CD14-positive monocyte (primary cell): ENCODE data around the gene CD300A. TPM values are rescaled to one million over a fixed set of nuclear protein-coding genes. Genes with fewer than 3 reads are reported as not detected.

Experiments used
- DNase-seq, 3 donors: peaks; one replicate each; pipeline ENCODE4 v3.0.0-alpha.2; 2011 to 2022
- H2AFZ ChIP-seq: 2 replicates; pipeline ENCODE4 v1.6.0; 2012; ENCODE audit warnings: mild to moderate bottlenecking, low read depth, low read length, inconsistent platforms; ENCODE audit not compliant: insufficient read depth, poor library complexity, severe bottlenecking
- H3K27ac ChIP-seq, 2 donors: 1 replicate in 1 of 2; 2 replicates in 1 of 2; pipeline ENCODE4 v1.5.1; 2012 to 2013; ENCODE audit warnings: low read length in 2 of 2, control low read depth in 1 of 2, inconsistent platforms in 1 of 2, low read depth in 1 of 2, mild to moderate bottlenecking in 1 of 2
- H3K27me3 ChIP-seq, 2 donors: one replicate each; pipeline versions ENCODE4 v1.6.0 to v1.6.1; 2011 to 2013; ENCODE audit warnings: low read length in 2 of 2; ENCODE audit not compliant: control insufficient read depth in 2 of 2, insufficient read depth in 2 of 2
- H3K36me3 ChIP-seq, 2 donors: replicated peaks in 1 of 2; 1 replicate in 1 of 2; 2 replicates in 1 of 2; pipeline versions ENCODE4 v1.5.1 to v1.6.1; 2012 to 2013; ENCODE audit warnings: low read length in 2 of 2, control low read depth in 1 of 2, inconsistent platforms in 1 of 2, mild to moderate bottlenecking in 1 of 2; ENCODE audit not compliant: insufficient read depth in 2 of 2, control insufficient read depth in 1 of 2
- H3K4me1 ChIP-seq, 2 donors: 1 replicate in 1 of 2; 2 replicates in 1 of 2; pipeline versions ENCODE4 v1.5.1 to v1.6.1; 2012 to 2013; ENCODE audit warnings: low read length in 2 of 2, control low read depth in 1 of 2, inconsistent platforms in 1 of 2, mild to moderate bottlenecking in 1 of 2, moderate library complexity in 1 of 2; ENCODE audit not compliant: insufficient read depth in 2 of 2, control insufficient read depth in 1 of 2
- H3K4me2 ChIP-seq: replicated peaks from 2 replicates; pipeline ENCODE3; 2012; ENCODE audit warnings: low read length, moderate library complexity, mild to moderate bottlenecking; ENCODE audit not compliant: poor library complexity, severe bottlenecking; ENCODE audit errors: extremely low read depth
- H3K4me3 ChIP-seq, 3 experiments: fragments of 200-600 bp in 1 of 3; sonication (generic) in 1 of 3; replicated peaks in 1 of 3; 1 replicate in 2 of 3; 2 replicates in 1 of 3; pipeline ENCODE4 v1.5.1; 2011 to 2013; ENCODE audit warnings: low read length in 3 of 3, mild to moderate bottlenecking in 3 of 3, control low read depth in 2 of 3, low read depth in 2 of 3, inconsistent platforms in 1 of 3, moderate library complexity in 1 of 3
- H3K79me2 ChIP-seq: 2 replicates; pipeline ENCODE4 v1.6.0; 2012; ENCODE audit warnings: mild to moderate bottlenecking, control low read depth, inconsistent platforms, low read length, moderate library complexity; ENCODE audit not compliant: insufficient read depth
- H3K9ac ChIP-seq: 2 replicates; pipeline ENCODE4 v1.6.0; 2017; ENCODE audit warnings: low read length, mild to moderate bottlenecking; ENCODE audit not compliant: insufficient read depth, poor library complexity, severe bottlenecking
- H3K9me3 ChIP-seq, 2 donors: replicated peaks in 1 of 2; 1 replicate in 1 of 2; 2 replicates in 1 of 2; pipeline versions ENCODE4 v1.5.1 to v1.6.1; 2012 to 2013; ENCODE audit warnings: low read length in 2 of 2, control low read depth in 1 of 2; ENCODE audit not compliant: control insufficient read depth in 1 of 2, insufficient read depth in 1 of 2
- H4K20me1 ChIP-seq: 2 replicates; pipeline ENCODE4 v1.6.0; 2012; ENCODE audit warnings: mild to moderate bottlenecking, low read length, control low read depth, moderate library complexity; ENCODE audit not compliant: insufficient read depth
- H3K27ac Mint-ChIP-seq, 7 donors: one replicate each; pipeline ENCODE4 v1.8.0; 2020; ENCODE audit warnings: mild to moderate bottlenecking in 7 of 7, mixed read lengths in 7 of 7, moderate library complexity in 6 of 7, inconsistent platforms in 2 of 7
- H3K27me3 Mint-ChIP-seq, 3 donors: one replicate each; pipeline ENCODE4 v1.8.0; 2021 to 2022; ENCODE audit warnings: low read depth in 3 of 3, mild to moderate bottlenecking in 3 of 3, mixed read lengths in 3 of 3, moderate library complexity in 3 of 3, inconsistent platforms in 1 of 3
- H3K36me3 Mint-ChIP-seq, 2 donors: one replicate each; pipeline ENCODE4 v1.8.0; 2020; ENCODE audit warnings: mixed read lengths in 2 of 2, inconsistent platforms in 1 of 2, mild to moderate bottlenecking in 1 of 2
- H3K4me1 Mint-ChIP-seq: one replicate; pipeline ENCODE4 v1.8.0; 2020; ENCODE audit warnings: mild to moderate bottlenecking, mixed read lengths
- H3K4me3 Mint-ChIP-seq, 2 donors: one replicate each; pipeline ENCODE4 v1.8.0; 2020; ENCODE audit warnings: mild to moderate bottlenecking in 2 of 2, mixed read lengths in 2 of 2, moderate library complexity in 1 of 2
- H3K9me3 Mint-ChIP-seq, 7 donors: one replicate each; pipeline ENCODE4 v1.8.0; 2020 to 2022; ENCODE audit warnings: mixed read lengths in 7 of 7, mild to moderate bottlenecking in 6 of 7, moderate library complexity in 6 of 7, inconsistent platforms in 2 of 7
- WGBS: methylation state at CpG from one replicate; pipeline ENCODE4 v1.1.5; 2013; ENCODE audit warnings: missing lambda C conversion rate; ENCODE audit not compliant: insufficient coverage; 5-methylcytosine and 5-hydroxymethylcytosine counted together
- intact Hi-C, 2 donors: fragments of 100-400 bp; cut with micrococcal nuclease; formaldehyde crosslinking; loops; one replicate each; pipeline versions ENCODE4 v1.15.0 to v1.15.1; 2023
- polyA plus RNA-seq, 3 donors: library from polyadenylated mRNA; depleted of rRNA in 1 of 3; unstranded in 2 of 3; stranded (reverse) in 1 of 3; fragments of 300-500 nt in 2 of 3; fragments of >200 nt in 1 of 3; fragmentation: Illumina TruSeq in 2 of 3; gene quantifications; 1 replicate in 2 of 3; 2 replicates in 1 of 3; pipeline ENCODE4 v1.2.3, GENCODE V29; 2012 to 2021
- TF ChIP-seq, protein P1 (sequence below): fragments of 200-600 bp; IDR thresholded peaks from one replicate; pipeline ENCODE4 v1.8.0; 2022; ENCODE audit warnings: antibody characterized with exemption, mild to moderate bottlenecking

The CD300A gene
- polyA plus RNA-seq, 3 donors: 173 to 222 (median 212) TPM

DNA sequence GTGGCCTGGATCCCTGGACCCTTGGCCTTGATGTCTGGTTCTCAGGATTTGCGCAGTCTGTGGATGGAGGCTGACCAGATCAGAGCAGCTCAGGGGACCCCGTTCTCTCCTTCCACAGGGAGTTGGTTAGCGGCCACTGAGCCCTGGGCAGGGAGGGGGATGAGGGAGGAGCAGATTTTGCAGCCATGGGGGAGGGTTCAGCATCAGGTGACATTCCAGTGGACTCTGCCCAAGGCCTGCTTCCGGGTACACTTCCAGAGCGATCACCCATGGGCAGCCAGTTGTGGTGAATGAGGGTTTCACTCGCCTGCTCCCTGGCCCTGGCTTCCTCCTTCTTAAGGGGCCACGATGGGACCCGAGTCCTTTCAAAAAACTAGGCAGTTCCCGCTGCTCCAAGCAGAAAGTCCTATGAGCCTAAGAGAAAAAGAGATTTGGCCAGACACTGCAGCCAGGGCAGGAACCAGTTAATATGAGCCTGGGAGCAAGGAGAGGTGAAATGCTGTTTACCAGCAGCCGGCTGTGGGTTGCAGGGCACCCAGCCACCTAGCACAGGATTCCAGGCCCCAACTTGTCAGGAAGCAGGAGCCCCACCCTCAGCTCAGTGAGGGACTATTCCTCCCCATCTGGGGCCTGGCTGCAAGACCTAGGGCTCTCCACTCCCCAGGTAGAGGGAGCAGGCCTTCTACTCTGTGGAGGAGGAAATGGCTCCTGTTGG is 39.2 kb upstream of the CD300A start:
- Histone ChIP-seq H3K36me3 (no peaks in the 10 kb centered on the region), H2AFZ (no peak overlapping the region), H3K9ac (no peak overlapping the region), H3K4me1 (peaks cover 21 to 22% of the 10 kb centered on the region in 2 donors), H3K9me3 (peaks cover 0 to 16% of the 10 kb centered on the region in 2 donors), H3K4me3 (no peak overlapping the region), H3K27me3 (peaks cover 23 to 44% of the 10 kb centered on the region in 2 donors), H3K4me2 (no peak overlapping the region), H3K79me2 (no peaks in the 10 kb centered on the region), H4K20me1 (no peaks in the 10 kb centered on the region), H3K27ac (no peak overlapping the region)
- H3K9me3 Mint-ChIP-seq: peaks cover 0 to 19% (median 9%) of the 10 kb centered on the region in 7 donors
- peaks cover 3 to 8% of the 10 kb centered on the region in 2 donors for H3K36me3 Mint-ChIP-seq
- H3K27me3 Mint-ChIP-seq: peaks cover 52 to 72% (median 64%) of the 10 kb centered on the region in 3 donors
- intact Hi-C loops: no loop called here
- no peak overlapping the region for H3K4me3 Mint-ChIP-seq
- H3K4me1 Mint-ChIP-seq: peaks cover 18% of the 10 kb centered on the region
- WGBS: 73% methylated on average over 10 of the region's 10 CpGs
- no peak overlapping the region for H3K27ac Mint-ChIP-seq
- TF ChIP-seq, protein P1, sequence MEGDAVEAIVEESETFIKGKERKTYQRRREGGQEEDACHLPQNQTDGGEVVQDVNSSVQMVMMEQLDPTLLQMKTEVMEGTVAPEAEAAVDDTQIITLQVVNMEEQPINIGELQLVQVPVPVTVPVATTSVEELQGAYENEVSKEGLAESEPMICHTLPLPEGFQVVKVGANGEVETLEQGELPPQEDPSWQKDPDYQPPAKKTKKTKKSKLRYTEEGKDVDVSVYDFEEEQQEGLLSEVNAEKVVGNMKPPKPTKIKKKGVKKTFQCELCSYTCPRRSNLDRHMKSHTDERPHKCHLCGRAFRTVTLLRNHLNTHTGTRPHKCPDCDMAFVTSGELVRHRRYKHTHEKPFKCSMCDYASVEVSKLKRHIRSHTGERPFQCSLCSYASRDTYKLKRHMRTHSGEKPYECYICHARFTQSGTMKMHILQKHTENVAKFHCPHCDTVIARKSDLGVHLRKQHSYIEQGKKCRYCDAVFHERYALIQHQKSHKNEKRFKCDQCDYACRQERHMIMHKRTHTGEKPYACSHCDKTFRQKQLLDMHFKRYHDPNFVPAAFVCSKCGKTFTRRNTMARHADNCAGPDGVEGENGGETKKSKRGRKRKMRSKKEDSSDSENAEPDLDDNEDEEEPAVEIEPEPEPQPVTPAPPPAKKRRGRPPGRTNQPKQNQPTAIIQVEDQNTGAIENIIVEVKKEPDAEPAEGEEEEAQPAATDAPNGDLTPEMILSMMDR: no peak
- no peak for DNase-seq

DNA sequence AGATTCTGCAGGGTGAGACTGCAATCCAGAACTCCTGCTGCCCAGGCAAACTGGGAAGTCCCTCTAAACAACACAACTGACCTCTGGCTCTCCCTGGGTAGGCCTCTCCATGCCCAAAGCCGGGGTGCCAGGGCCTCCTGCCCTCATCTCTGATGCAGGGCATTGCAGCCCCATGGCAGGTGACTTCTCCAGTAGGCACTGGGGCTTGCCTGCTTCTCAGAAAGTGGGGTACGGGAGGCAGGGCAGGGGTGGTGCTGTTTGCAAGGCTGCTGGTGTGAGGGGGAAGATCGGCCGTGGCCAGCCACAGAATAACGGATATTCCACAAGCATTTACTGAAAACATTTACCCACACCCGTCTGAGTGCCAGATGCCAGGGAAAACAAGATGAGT is 38.7 kb upstream of the CD300A start:
- WGBS: no CpG with 5 or more reads among the region's 6 CpGs
- peaks cover 4 to 8% of the 10 kb centered on the region in 2 donors for H3K36me3 Mint-ChIP-seq
- intact Hi-C loops: no loop called here
- H3K36me3 ChIP-seq: no peaks in the 10 kb centered on the region
- peaks cover 53 to 72% (median 67%) of the 10 kb centered on the region in 3 donors for H3K27me3 Mint-ChIP-seq
- H4K20me1 ChIP-seq: no peaks in the 10 kb centered on the region
- no peak overlapping the region for H3K9ac ChIP-seq
- no peak overlapping the region for H2AFZ ChIP-seq
- peaks cover 18% of the 10 kb centered on the region for H3K4me1 Mint-ChIP-seq
- peaks cover 0 to 16% of the 10 kb centered on the region in 2 donors for H3K9me3 ChIP-seq
- no peak overlapping the region for H3K4me3 Mint-ChIP-seq
- no peak overlapping the region for H3K27ac Mint-ChIP-seq
- no peak overlapping the region for H3K4me3 ChIP-seq
- TF ChIP-seq, protein P1: no peak
- H3K4me2 ChIP-seq: no peak overlapping the region
- no peak overlapping the region for H3K27ac ChIP-seq
- H3K4me1 ChIP-seq: peaks cover 21 to 22% of the 10 kb centered on the region in 2 donors
- peaks cover 0 to 19% (median 11%) of the 10 kb centered on the region in 7 donors for H3K9me3 Mint-ChIP-seq
- DNase-seq: no peak
- peaks cover 25 to 48% of the 10 kb centered on the region in 2 donors for H3K27me3 ChIP-seq
- no peaks in the 10 kb centered on the region for H3K79me2 ChIP-seq
